Pons (tissue), 1 donor: ENCODE measurements around the gene GEMIN4.
"Not testable (repeated sequence)": the region's sequence is repeated elsewhere in the genome, so short reads cannot be mapped to it uniquely, and the experiment has no call there.

Experiments used
- DNase-seq: peaks from one replicate; pipeline ENCODE4 v3.0.0-alpha.2; 2016; ENCODE audit warnings: low spot score

The GEMIN4 gene

GRCh38 chr17:752002-752619, at the start of gene GEMIN4:
Gene GEMIN4, minus strand, starts transcription at chr17:752264. Its CDS starts 122 bp downstream, at chr17:752142.
- DNase-seq: peak; percentile 76

DNA sequence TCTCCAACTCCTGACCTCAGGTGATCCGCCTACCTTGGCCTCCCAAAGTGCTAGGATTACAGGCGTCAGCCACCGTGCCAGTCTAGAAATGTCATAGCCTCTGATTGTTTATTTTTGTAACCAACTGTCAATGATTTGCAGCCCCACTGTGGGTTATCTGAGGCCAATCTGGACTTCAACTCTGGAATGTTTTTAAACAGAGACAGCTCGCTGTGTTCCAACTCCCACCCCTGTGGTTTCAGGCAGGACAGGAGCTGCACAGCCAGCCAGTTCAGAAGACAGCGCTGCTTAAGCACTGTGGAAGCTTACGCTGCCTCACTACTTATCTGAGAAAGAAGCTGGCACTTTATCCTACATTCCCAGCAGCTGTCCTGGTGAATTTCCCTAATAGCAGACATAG, 49.6 kb upstream of the GEMIN4 start:
- DNase-seq: no peak

DNA sequence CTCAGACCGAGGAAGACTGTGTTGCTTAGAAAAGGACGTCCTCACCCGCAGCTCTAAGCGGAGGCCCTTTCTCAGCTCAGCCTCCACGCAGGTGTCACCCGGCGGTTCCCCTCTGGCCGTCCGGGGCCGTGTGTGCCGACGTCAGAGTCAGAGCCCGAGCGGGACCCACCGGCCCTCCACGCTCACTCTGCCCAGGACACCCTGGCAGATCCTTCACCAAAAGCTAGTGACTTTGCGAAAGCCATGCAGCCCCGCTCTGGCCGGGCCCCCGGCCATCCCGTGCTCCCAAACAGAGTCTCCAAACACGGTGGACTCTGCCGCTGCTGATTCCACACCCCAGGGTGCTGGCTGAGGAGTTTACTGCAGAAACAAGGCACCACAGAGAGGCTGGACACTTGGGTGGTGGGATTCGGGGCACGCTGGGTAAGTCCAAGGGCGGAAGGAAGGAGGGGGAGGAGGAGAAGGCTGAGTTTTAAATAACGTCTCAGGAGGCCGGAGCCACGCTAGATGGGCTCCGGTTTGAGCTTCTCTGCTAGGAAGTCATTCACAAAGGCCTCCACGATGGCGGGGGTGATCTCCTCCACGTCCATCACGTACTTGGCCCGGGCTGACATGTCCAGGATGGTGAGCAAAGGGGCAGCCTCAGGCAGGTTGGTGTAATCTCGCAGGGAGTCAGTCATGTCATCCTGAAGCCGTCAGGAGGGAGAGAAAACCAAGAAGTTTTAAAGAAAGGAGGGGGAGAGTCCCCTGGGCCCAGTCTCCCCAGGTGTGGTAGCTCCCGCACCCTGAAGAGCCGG, 48.6 kb upstream of the GEMIN4 start:
- no peak for DNase-seq

DNA sequence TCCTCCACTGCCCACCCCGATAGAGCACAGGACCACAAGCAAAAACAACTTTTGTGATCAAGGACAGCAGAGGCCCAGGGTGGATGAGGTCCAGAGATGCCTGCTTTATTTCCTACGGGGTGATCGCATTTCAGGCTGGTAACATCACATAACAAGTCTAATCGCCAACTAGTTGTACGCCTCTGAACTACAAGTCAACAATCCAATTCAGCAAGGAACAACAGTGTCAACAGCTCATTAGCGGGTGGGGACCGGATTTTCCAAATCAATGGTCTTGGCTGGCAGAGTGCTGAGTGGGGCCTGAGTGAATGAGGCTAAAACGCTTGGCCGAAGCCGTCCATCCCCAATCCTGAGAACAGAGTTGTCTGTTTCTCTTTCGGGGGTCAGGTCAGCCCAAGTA, 47.2 kb upstream of the GEMIN4 start:
- no peak for DNase-seq

DNA sequence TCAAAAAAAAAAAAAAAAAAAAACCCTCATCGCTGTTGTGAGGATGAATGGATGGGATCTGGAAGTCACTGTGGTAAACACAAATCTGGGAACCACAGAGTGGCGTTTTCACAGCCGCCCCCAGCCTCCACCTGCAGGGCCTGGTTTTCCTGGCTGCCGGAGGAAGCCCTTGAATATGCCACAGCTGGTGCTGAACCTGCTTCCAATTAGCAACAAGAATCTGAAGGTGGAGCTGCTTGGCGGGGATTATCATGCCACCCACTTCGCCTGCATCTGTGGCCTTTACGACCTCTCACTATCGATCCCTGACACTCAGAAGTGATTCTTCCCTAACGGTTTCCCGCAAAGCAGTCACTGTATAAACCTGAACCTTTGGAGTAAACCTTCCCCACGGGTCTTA, 46.2 kb upstream of the GEMIN4 start:
- no peak for DNase-seq

GRCh38 chr17:797236-797840, 45.3 kb upstream of the GEMIN4 start:
- DNase-seq: no peak

GRCh38 chr17:796609-797008, 44.5 kb upstream of the GEMIN4 start:
- no peak for DNase-seq

GRCh38 chr17:795721-796120, 43.7 kb upstream of the GEMIN4 start:
- DNase-seq: no peak

DNA sequence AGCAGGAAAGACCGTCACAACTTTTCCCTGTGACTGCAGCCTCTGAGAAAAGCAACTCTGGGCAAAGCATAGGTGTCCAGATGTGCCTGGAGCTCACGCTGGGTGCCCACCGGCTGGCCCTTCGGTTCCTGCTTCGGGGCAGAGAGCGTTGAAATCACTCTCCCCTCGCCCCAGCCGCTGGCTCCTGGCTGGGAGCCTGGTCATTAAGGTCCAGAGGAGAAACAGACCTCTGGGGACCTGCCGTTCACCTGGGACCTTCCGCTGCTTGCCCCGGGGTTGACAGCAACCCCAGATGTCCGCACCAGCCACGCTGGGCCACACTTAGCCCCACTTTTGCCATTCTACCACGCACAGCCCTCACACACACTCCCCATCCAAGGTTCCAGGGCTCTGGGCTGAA, 43.2 kb upstream of the GEMIN4 start:
- no peak for DNase-seq

DNA sequence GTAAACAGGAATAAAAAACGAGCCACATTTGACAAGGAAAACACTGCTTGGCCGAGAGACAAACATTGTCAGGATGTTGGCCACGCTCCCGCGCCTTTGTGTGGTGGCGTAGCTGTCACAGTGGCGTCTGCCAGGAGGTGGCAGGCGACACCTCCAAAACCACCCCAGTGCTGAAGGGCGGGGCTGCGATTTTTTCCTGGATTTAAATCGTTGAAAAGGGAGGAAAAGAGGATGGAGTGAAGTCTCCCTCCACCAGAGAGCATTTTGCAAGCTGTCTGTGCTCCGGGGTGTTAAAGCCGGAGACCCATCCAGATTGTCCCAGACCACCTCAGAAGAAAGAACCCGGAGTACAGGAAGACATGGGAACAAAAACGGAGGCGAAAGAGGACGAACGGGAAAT, 42.8 kb upstream of the GEMIN4 start:
- peak; percentile 89 for DNase-seq

- no peak for DNase-seq
Observed at GRCh38 chr17:792277-792676, 40.2 kb upstream of the GEMIN4 start.

- no peak for DNase-seq
Observed at GRCh38 chr17:791829-792228, 39.8 kb upstream of the GEMIN4 start.

- DNase-seq: not testable (repeated sequence)
Observed at GRCh38 chr17:790874-791247, 38.8 kb upstream of the GEMIN4 start.

DNA sequence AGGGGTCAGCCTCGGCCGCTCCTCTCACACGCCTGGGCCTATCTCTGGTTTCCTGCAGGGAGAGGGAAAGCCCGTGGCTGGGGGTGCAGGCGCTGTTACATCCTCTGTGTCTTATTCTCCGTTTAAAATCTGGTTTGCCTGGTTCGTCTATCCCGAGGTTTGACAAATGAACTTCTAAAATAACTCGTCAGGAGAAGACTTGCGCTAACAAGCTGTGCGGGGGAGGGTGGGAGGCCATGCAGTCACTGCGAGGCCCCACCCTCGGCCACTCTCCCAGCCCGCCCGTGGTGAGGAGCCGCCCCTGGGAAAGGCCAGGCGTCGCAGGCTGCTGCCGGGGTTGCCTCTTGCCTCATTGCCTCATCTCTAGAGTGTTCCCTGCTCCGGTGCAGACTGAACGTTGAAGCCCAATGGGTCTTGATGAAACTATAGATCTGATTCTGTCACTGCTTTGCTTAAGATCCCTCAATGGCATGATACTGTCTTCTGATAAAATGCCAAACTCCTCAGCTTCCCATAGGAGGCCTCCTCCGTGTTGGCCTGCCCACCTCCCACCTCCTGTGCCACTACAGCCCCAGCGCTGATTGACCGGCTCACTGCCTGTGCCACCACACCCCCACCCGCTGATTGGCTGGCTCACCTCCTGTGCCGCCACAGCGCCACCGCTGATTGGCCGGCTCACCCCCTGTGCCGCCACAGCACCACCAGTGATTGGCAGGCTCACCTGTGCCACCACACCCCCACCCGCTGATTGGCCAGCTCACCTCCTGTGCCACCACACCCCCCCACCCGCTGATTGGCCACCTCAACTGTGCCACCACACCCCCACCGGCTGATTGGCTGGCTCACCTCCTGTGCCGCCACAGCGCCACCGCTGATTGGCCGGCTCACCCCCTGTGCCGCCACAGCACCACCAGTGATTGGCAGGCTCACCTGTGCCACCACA, 38.1 kb upstream of the GEMIN4 start:
- DNase-seq: not testable (repeated sequence)

GRCh38 chr17:789160-789840, 37.2 kb upstream of the GEMIN4 start:
- no peak for DNase-seq

GRCh38 chr17:788551-788950, 36.5 kb upstream of the GEMIN4 start:
- no peak for DNase-seq

- no peak for DNase-seq
Observed at GRCh38 chr17:787641-788221, 35.7 kb upstream of the GEMIN4 start.

DNA sequence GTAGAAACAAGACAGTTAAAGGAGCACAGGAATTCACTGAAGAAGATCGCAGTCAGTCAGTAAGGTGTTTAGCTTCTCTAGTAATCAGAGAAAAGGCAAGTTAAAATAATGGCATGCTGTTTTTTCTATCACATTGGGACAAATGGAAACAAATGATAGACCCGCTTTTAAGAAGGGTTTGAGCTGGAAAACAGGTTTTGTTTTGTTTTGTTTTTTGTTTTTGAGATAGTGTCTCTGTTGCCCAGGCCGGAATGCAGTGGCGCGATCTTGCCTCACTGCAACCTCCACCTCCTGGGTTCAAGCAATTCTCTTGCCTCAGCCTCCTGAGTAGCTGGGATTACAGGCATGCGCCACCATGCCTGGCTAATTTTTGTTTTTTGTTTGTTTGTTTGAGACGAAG, 33.8 kb upstream of the GEMIN4 start:
- not testable (repeated sequence) for DNase-seq

DNA sequence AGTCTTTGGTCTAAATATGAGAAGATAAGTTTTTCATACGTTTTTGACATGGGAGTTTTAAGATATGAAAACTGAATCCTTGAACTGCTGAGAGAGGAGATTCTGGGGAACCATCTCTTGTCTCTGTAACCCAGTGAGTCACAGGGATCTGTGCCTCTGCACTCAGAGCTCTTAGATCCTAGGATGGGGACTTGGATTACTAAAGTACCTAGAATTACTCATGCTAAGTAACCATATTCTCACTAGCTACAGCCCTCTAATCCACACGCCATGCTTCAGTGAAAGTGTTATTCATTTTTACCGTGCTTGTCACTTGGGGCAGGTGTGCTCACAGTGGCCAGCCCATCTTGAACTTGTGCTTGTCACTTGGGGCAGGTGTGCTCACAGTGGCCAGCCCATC, 32.1 kb upstream of the GEMIN4 start:
- DNase-seq: no peak

DNA sequence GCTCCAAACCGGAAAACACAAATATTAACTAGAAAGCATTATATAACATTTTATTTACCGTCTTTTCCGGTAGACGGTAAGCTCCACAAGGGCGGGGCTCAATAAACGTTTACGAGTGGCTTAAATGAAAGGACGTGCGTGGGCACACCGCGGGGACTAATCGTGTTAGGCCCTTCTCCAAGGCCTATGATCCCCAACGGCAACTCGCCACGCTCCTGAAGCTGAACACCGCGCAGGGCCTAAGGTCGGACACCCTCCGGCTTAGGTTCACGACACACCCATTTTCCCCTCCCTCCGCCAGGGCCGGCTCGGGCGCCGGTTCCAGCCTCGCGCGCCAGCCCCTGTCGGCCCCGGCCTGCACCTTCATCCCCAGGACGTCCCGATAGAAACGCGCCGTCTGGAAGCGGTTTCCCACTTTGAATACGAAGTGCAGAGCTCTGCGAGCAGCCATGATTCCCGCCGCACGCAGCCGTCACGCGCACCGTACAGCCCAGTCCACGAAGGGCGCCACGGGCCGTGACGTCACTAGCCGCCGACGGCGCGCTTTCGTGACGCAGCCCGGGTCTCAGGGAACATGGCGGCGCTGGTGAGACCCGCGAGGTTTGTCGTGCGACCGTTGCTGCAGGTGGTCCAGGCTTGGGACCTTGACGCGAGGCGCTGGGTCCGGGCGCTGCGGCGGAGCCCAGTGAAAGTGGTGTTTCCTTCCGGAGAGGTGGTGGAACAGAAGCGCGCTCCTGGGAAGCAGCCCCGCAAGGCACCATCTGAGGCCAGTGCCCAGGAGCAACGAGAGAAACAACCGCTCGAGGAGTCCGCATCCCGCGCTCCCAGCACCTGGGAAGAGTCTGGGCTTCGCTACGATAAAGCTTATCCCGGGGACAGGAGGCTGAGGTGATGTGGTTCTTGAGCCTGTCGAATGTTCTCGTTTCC, 30.0 kb upstream of the GEMIN4 start, which contains the start of the genes GLOD4 and MRM3:
Gene GLOD4, minus strand, starts transcription at position 476 of the 927 bp plus-strand sequence. Its CDS starts 25 bp downstream, at position 451.
Gene MRM3, plus strand, starts transcription at position 549 of the 927 bp plus-strand sequence. Its CDS starts 26 bp downstream, at position 575.
- peak; percentile 77 for DNase-seq
